ENCODE data around the gene TXNDC15. TPM values are rescaled to one million over a fixed set of nuclear protein-coding genes. Genes with fewer than 3 reads are reported as not detected.
"Not testable (repeated sequence)": the region's sequence is repeated elsewhere in the genome, so short reads cannot be mapped to it uniquely, and the experiment has no call there.

Gene TXNDC15
- total RNA-seq, 1 donor from 2014 or later = 92.3 TPM

DNA sequence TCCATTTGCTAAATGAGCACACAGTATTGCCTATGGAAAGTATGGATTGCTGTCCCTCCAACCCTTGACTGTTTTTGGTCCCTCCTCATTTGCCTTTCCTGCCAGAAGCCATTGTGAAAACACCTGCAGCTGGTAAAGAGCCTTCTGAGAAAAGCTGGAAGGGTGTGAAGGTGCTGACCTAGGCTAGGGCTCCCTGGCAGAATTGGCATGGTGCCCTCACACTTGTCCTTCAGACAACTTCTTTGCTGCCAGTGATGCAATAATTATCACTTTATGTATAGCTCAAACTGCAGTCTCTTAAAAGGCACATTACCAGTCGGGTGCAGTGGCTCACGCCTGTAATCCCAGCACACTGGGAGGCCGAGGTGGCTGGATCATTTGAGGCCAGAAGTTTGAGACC lies 4.2 kb downstream of the TXNDC15 start:
- Histone ChIP-seq H3K9me3 (no peaks in the 10 kb centered on the region), H3K4me1 (peaks cover 41% of the 10 kb centered on the region), H3K4me3 (no peak overlapping the region), H3K27ac (no peak overlapping the region), H3K27me3 (no peaks in the 10 kb centered on the region), H3K36me3 (no peaks in the 10 kb centered on the region)
- TF ChIP-seq POLR2A (IDR thresholded peaks at IDR 0.05) (no peak), POLR2AphosphoS5 (IDR thresholded peaks at IDR 0.05; ENCODE audit: insufficient read depth in 1 of 2, low read depth in 1 of 2) (no peak)
- TF ChIP-seq, protein P1, sequence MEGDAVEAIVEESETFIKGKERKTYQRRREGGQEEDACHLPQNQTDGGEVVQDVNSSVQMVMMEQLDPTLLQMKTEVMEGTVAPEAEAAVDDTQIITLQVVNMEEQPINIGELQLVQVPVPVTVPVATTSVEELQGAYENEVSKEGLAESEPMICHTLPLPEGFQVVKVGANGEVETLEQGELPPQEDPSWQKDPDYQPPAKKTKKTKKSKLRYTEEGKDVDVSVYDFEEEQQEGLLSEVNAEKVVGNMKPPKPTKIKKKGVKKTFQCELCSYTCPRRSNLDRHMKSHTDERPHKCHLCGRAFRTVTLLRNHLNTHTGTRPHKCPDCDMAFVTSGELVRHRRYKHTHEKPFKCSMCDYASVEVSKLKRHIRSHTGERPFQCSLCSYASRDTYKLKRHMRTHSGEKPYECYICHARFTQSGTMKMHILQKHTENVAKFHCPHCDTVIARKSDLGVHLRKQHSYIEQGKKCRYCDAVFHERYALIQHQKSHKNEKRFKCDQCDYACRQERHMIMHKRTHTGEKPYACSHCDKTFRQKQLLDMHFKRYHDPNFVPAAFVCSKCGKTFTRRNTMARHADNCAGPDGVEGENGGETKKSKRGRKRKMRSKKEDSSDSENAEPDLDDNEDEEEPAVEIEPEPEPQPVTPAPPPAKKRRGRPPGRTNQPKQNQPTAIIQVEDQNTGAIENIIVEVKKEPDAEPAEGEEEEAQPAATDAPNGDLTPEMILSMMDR (IDR thresholded peaks at IDR 0.05) = no peak
- intact Hi-C loops (cut with DNase I) = no loop called here
- DNase-seq (ENCODE audit: extremely low spot score in 2 of 2) = no peak

DNA sequence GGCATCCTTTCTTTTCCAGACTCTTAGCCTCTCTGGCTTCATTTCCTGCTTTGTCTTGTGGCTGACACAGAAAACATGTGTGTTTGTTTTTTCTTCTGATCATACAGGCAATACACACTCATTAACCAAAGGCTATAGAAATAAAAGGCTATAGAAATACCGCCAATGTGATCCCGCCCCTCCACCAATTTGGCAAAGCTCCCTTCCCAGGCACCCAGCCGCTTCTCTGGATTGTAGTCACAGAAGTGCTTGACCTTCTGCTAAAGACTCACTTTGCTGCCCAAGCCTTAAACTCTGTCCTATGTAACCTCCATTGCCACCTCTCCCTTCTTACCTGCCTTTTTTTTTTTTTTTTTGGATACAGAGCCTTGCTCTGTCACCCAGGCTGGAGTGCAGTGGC lies 5.3 kb downstream of the TXNDC15 start:
- H3K36me3 ChIP-seq = no peaks in the 10 kb centered on the region
- no peak overlapping the region for H3K4me3 ChIP-seq
- peaks cover 43% of the 10 kb centered on the region for H3K4me1 ChIP-seq
- no peaks in the 10 kb centered on the region for H3K9me3 ChIP-seq
- intact Hi-C loops (cut with DNase I) = no loop called here
- TF ChIP-seq, protein P1 (IDR thresholded peaks at IDR 0.05) = no peak
- TF ChIP-seq POLR2A (IDR thresholded peaks at IDR 0.05) (no peak), POLR2AphosphoS5 (IDR thresholded peaks at IDR 0.05; ENCODE audit: insufficient read depth in 1 of 2, low read depth in 1 of 2) (no peak)
- no peak overlapping the region for H3K27ac ChIP-seq
- H3K27me3 ChIP-seq = no peaks in the 10 kb centered on the region
- DNase-seq (ENCODE audit: extremely low spot score in 2 of 2) = no peak

DNA sequence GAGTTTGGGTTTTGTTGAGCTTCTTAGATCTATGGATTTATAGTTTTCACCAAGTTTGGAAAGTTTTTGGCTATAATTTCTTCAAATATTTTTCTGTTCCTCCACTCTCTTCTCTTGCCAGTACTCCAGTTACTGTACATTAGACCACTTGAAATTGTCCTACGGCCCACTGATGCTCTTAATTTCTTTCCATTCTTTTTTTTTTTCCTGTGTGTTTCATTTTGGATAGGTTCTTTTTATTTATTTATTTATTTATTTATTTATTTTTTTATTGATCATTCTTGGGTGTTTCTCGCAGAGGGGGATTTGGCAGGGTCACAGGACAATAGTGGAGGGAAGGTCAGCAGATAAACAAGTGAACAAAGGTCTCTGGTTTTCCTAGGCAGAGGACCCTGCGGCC lies 6.8 kb downstream of the TXNDC15 start:
- H3K4me3 ChIP-seq; DNase-seq (ENCODE audit: extremely low spot score in 2 of 2); H3K27me3 ChIP-seq; H3K36me3 ChIP-seq; intact Hi-C loops (cut with DNase I); H3K9me3 ChIP-seq; H3K27ac ChIP-seq: not testable (repeated sequence)
- H3K4me1 ChIP-seq = peaks cover 40% of the 10 kb centered on the region

DNA sequence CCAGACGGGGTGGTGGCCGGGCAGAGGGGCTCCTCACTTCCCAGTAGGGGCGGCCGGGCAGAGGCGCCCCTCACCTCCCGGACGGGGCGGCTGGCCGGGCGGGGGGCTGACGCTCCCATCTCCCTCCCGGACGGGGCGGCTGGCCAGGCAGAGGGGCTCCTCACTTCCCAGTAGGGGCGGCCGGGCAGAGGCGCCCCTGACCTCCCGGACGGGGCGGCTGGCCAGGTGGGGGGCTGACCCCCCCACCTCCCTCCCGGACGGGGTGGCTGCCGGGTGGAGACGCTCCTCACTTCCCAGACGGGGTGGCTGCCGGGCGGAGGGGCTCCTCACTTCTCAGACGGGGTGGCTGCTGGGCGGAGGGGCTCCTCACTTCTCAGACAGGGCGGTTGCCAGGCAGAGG lies 7.5 kb downstream of the TXNDC15 start:
- DNase-seq (ENCODE audit: extremely low spot score in 2 of 2); H3K4me3 ChIP-seq; H3K27ac ChIP-seq; intact Hi-C loops (cut with DNase I); H3K27me3 ChIP-seq; H3K9me3 ChIP-seq; H3K36me3 ChIP-seq: not testable (repeated sequence)
- H3K4me1 ChIP-seq = peaks cover 33% of the 10 kb centered on the region

DNA sequence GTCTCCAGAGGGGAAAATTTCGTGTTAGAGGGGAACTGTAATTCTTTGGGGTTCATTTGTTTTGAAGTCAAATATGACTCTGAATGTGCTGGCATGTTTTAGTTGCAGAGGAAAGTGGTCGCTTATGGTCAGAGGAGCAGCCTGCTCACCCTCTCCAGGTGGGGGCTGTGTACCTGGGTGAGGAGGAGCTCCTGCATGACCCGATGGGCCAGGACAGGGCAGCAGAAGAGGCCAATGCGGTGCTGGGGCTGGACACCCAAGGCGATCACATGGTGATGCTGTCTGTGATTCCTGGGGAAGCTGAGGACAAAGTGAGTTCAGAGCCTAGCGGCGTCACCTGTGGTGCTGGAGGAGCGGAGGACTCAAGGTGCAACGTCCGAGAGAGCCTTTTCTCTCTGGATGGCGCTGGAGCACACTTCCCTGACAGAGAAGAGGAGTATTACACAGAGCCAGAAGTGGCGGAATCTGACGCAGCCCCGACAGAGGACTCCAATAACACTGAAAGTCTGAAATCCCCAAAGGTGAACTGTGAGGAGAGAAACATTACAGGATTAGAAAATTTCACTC lies 13.5 kb downstream of the TXNDC15 start:
- DNase-seq (ENCODE audit: extremely low spot score in 2 of 2) = no peak
- Histone ChIP-seq H3K36me3 (peaks cover 0 to 14% of the 10 kb centered on the region in 2 donors), H3K27me3 (no peaks in the 10 kb centered on the region), H3K9me3 (no peaks in the 10 kb centered on the region), H3K27ac (no peak overlapping the region), H3K4me3 (no peak overlapping the region), H3K4me1 (peaks cover 9% of the 10 kb centered on the region)
- intact Hi-C loops (cut with DNase I) = no loop called here
- no peak for TF ChIP-seq POLR2A (IDR thresholded peaks at IDR 0.05)

DNA sequence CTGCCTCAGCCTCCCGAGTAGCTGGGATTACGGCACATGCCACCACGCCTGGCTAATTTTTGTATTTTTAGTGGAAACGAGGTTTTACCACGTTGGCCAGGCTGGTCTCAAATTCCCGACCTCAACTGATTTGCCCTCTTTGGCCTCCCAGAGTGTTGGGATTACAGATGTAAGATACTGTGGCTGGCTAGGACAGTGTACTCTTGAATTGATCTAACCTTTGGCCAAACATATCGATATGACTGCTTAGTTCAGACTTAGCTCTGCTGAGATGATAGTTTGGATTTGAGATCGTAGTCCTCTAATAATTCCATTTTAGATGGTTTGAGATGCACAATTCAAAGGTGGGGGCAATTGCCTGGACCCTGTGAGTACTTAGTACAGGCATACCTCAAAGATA lies 15.2 kb downstream of the TXNDC15 start:
- Histone ChIP-seq H3K36me3 (peaks cover 0 to 19% of the 10 kb centered on the region in 2 donors), H3K9me3 (no peaks in the 10 kb centered on the region), H3K4me1 (peaks cover 8% of the 10 kb centered on the region), H3K27ac (no peak overlapping the region), H3K27me3 (no peaks in the 10 kb centered on the region), H3K4me3 (no peak overlapping the region)
- intact Hi-C loops (cut with DNase I) = no loop called here
- DNase-seq (ENCODE audit: extremely low spot score in 2 of 2) = no peak
- no peak for TF ChIP-seq POLR2AphosphoS5 (IDR thresholded peaks at IDR 0.05; ENCODE audit: insufficient read depth in 1 of 2, low read depth in 1 of 2)
- no peak for TF ChIP-seq POLR2A (IDR thresholded peaks at IDR 0.05)
- TF ChIP-seq, protein P1 (IDR thresholded peaks at IDR 0.05) = no peak

DNA sequence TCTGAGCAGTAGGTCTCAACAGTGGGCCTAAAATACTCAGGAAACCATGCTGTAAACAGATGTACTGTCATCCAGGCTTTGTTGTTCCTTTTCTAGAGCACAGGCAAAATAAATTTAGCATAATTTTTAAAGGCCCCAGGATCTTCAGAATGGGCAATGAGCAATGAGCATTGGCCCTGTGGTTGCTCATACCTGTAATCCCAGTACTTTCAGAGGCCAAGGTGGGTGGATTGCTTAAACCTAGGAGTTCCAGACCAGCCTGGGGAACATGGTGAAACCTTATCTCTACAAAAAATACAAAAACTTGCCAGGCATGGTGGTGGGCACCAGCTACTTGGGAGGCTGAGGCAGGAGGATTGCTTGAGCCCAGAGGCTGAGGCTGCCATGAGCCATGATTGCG lies 17.3 kb downstream of the TXNDC15 start:
- H3K9me3 ChIP-seq = no peaks in the 10 kb centered on the region
- no peaks in the 10 kb centered on the region for H3K4me1 ChIP-seq
- intact Hi-C loops (cut with DNase I) = no loop called here
- H3K4me3 ChIP-seq = no peak overlapping the region
- no peaks in the 10 kb centered on the region for H3K27me3 ChIP-seq
- peaks cover 0 to 27% of the 10 kb centered on the region in 2 donors for H3K36me3 ChIP-seq
- H3K27ac ChIP-seq = no peak overlapping the region
- no peak for DNase-seq (ENCODE audit: extremely low spot score in 2 of 2)
- TF ChIP-seq, protein P1 (IDR thresholded peaks at IDR 0.05) = no peak
- TF ChIP-seq POLR2A (IDR thresholded peaks at IDR 0.05) = no peak
- no peak for TF ChIP-seq POLR2AphosphoS5 (IDR thresholded peaks at IDR 0.05; ENCODE audit: insufficient read depth in 1 of 2, low read depth in 1 of 2)
